ENCODE results near the gene DGKA.

- TF ChIP-seq POLR2A (IDR thresholded peaks at IDR 0.05) (no peak), CTCF (IDR thresholded peaks at IDR 0.05 in 4 of 5, conservative IDR thresholded peaks at IDR 0.05 in 1 of 5) (peak; percentile 72 to 85 (median 74))
These were observed 65.3 kb downstream of the DGKA start for GRCh38 chr12:55996201-55996714.
